Karpas-422 (cell line): ENCODE results near the gene STK36. TPM values are rescaled to one million over a fixed set of nuclear protein-coding genes. Genes with fewer than 3 reads are reported as not detected.

Experiments
- DNase-seq: peaks from one replicate; pipeline ENCODE4 v3.0.0-alpha.2; 2015
- H2AFZ ChIP-seq: fragments of 200-600 bp; sonication (generic); 2 replicates; pipeline ENCODE4 v1.6.1; 2014; ENCODE audit warnings: antibody characterized with exemption, low read length, mixed read lengths
- H3K27ac ChIP-seq: fragments of 200-600 bp; sonication (generic); 2 replicates; pipeline ENCODE4 v1.5.1; 2014; ENCODE audit warnings: mild to moderate bottlenecking, low read length, moderate library complexity
- H3K27me3 ChIP-seq: fragments of 200-600 bp; sonication (generic); 2 replicates; pipeline ENCODE4 v1.6.1; 2014; ENCODE audit warnings: low read length, mixed read lengths
- H3K36me3 ChIP-seq: fragments of 200-600 bp; sonication (generic); 2 replicates; pipeline ENCODE4 v1.6.1; 2014; ENCODE audit warnings: low read length, mixed read lengths; ENCODE audit not compliant: insufficient read depth
- H3K4me1 ChIP-seq: fragments of 200-600 bp; sonication (generic); 2 replicates; pipeline ENCODE4 v1.6.1; 2014; ENCODE audit warnings: mild to moderate bottlenecking, low read length, mixed read lengths
- H3K4me2 ChIP-seq: fragments of 200-600 bp; sonication (generic); 2 replicates; pipeline ENCODE4 v1.6.1; 2014; ENCODE audit warnings: low read length, low read depth, mild to moderate bottlenecking; ENCODE audit not compliant: poor library complexity, severe bottlenecking
- H3K4me3 ChIP-seq: fragments of 200-600 bp; sonication (generic); 2 replicates; pipeline ENCODE4 v1.5.1; 2014; ENCODE audit warnings: mild to moderate bottlenecking, antibody characterized with exemption, low read length, mixed read lengths
- H3K79me2 ChIP-seq: fragments of 200-600 bp; sonication (generic); 2 replicates; pipeline ENCODE4 v1.6.1; 2014; ENCODE audit warnings: mild to moderate bottlenecking, low read length, mixed read lengths
- H3K9ac ChIP-seq: fragments of 200-600 bp; sonication (generic); 2 replicates; pipeline ENCODE4 v1.6.0; 2014; ENCODE audit warnings: low read length
- H3K9me2 ChIP-seq: fragments of 200-600 bp; sonication (generic), shearing (Covaris generic); replicated peaks from 2 replicates; pipeline ENCODE4 v1.6.0; 2014; ENCODE audit warnings: mild to moderate bottlenecking, low read length, moderate library complexity; ENCODE audit not compliant: insufficient read depth
- H3K9me3 ChIP-seq: fragments of 300-700, 200-600 bp; sonication (generic); 2 replicates; pipeline ENCODE4 v1.6.1; 2014; ENCODE audit warnings: low read length, mixed read lengths
- H4K20me1 ChIP-seq: fragments of 200-600 bp; sonication (generic); 2 replicates; pipeline ENCODE4 v1.6.1; 2014; ENCODE audit warnings: mild to moderate bottlenecking, antibody characterized with exemption, low read length, low read depth; ENCODE audit not compliant: insufficient read depth
- total RNA-seq: library from RNA; depleted of rRNA; stranded (reverse); fragments of >200 nt; shearing (Covaris generic); gene quantifications from 2 replicates; pipeline ENCODE4 v1.2.3, GENCODE V29; 2014; ENCODE audit warnings: low replicate concordance; rRNA removed

The STK36 gene
- total RNA-seq, 1 experiment from 2014 or later = 33.5 TPM

GRCh38 chr2:218748741-218749441 lies 77.0 kb downstream of the STK36 start:
- H3K9me2 ChIP-seq = no peaks in the 10 kb centered on the region
- H3K27ac ChIP-seq = no peak overlapping the region
- H3K27me3 ChIP-seq = no peaks in the 10 kb centered on the region
- H3K9ac ChIP-seq = no peak overlapping the region
- no peak overlapping the region for H3K4me2 ChIP-seq
- H3K36me3 ChIP-seq = peaks cover 33% of the 10 kb centered on the region
- no peak overlapping the region for H2AFZ ChIP-seq
- H3K9me3 ChIP-seq = no peaks in the 10 kb centered on the region
- no peaks in the 10 kb centered on the region for H4K20me1 ChIP-seq
- H3K4me1 ChIP-seq = no peaks in the 10 kb centered on the region
- no peaks in the 10 kb centered on the region for H3K79me2 ChIP-seq
- DNase-seq = no peak
- no peak overlapping the region for H3K4me3 ChIP-seq

Other genes with a start within 250 kb of the STK36 start
- gene USP37, start 103.7 kb upstream of the STK36 start, total RNA-seq = 8.9 and 16.9 TPM in 2 replicates
- 50.0 and 74.9 TPM in 2 replicates for gene CNOT9, start 103.2 kb upstream of the STK36 start, total RNA-seq
- 0.43 TPM in 1 of 2 replicates, not detected in the other for gene PLCD4, start 64.2 kb upstream of the STK36 start, total RNA-seq
- 21.2 and 21.3 TPM in 2 replicates for gene ZNF142, start 12.5 kb upstream of the STK36 start, total RNA-seq
- gene BCS1L, start 12.4 kb upstream of the STK36 start, total RNA-seq = 23.5 and 26.2 TPM in 2 replicates
- 17.5 and 27.3 TPM in 2 replicates for gene RNF25, start 84 bp upstream of the STK36 start, total RNA-seq
- gene TTLL4, start 38.7 kb downstream of the STK36 start, total RNA-seq = 37.2 and 52.1 TPM in 2 replicates
- 0.29 TPM in 1 of 2 replicates, not detected in the other for gene CYP27A1, start 110.1 kb downstream of the STK36 start, total RNA-seq
- gene PRKAG3, start 159.7 kb downstream of the STK36 start, total RNA-seq = not detected in 2 replicates
- 7.8 and 7.9 TPM in 2 replicates for gene WNT6, start 187.7 kb downstream of the STK36 start, total RNA-seq
- gene WNT10A, start 208.8 kb downstream of the STK36 start, total RNA-seq = 2.9 and 3.8 TPM in 2 replicates